GM18507 (cell line): ENCODE results near the gene FAM72B.
"Not testable (repeated sequence)": the region's sequence is repeated elsewhere in the genome, so short reads cannot be mapped to it uniquely, and the experiment has no call there.

Experiments
- DNase-seq: peaks from one replicate; pipeline ENCODE4 v3.0.0; 2011; ENCODE audit warnings: low read depth; ENCODE audit not compliant: insufficient read length; ENCODE audit errors: extremely low spot score
- FAIRE-seq: peaks from 2 replicates; lab custom pipeline; 2011; peaks lifted over from hg19 to GRCh38; lab: Jason Lieb, UNC

Gene FAM72B

DNA sequence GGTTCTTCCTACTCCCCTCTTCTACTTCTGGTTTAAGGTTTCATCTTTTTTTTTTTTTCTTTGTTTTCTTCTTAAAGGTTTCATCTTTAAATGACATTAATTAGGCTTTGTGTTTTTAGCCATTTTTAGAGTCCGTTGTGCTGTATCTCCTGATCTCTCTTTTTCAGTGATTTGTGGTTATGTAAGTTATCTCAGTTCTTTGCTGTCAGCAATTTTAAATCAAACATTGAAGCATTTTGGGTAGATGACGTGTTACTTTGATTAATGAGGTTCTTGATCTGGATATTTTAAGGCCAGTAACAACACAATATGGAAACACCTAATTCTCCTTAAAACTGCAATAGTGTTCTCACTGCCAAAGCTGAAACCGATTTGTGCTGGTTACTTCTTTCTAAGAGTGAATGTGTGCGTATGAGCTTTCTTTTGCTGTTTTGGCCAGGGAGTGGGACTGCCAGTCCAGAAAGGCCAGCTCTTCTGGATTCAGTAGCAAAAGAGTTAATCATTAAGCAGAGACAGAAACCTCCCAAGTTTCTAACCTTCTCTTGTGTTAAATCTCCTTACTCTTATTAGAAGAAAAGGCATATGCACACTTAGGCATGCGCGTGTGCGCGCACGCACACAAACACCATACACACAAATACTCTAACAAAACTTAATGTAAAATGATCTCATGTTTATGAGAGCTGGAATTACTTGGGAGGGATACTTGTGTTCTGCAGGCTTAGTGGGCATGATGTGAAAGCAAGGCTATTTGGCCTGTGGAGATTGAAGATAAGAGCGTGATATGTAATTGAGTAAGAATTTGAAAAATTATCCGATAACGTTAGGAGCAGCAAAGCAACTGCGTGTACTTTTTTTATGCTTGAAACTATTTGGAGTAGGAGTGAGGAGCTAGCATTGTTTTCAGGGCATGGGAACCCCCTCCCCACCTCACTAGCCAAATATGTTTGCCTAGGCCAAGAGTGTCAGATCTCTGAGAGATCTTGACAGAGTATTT lies 17.1 kb upstream of the FAM72B start:
- not testable (repeated sequence) for DNase-seq, FAIRE-seq

DNA sequence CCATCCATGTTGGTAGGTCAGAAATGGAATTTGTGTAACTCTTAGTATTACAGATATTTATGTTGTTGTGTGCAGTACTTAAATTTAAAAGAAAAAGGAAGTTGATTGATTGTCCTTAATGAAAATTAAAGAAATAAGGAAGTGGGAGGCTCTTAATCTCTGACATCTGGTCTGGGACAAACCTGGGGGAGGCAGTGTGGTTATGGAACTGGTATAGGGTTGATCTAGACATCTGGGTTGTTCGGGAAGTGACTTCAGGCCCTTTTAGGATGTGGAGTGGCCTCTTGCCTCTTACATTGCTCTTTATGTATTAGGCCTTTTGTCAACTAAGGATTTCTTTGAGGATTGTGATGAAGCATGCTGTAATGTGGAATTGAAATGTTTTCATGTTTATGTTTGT lies 16.1 kb upstream of the FAM72B start:
- not testable (repeated sequence) for FAIRE-seq, DNase-seq

DNA sequence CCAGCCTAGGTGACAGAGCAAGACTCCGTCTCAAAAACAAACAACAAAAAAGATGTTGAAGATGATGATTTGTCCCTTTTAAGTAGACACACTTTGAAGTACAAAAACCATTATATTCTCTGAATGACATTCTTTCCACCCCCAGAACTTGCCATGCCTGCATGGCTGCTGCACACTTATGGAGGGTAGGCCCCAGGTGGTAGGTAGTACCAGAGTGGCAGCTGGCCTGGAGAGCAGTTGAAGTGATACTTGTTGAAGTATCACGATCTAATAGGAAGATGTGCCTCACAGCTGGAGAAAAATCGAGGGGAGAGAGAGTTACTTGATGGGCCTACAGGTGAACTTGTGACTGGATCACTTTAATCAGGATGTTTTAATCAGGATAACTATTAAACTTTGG lies 15.6 kb upstream of the FAM72B start:
- DNase-seq, FAIRE-seq: not testable (repeated sequence)

DNA sequence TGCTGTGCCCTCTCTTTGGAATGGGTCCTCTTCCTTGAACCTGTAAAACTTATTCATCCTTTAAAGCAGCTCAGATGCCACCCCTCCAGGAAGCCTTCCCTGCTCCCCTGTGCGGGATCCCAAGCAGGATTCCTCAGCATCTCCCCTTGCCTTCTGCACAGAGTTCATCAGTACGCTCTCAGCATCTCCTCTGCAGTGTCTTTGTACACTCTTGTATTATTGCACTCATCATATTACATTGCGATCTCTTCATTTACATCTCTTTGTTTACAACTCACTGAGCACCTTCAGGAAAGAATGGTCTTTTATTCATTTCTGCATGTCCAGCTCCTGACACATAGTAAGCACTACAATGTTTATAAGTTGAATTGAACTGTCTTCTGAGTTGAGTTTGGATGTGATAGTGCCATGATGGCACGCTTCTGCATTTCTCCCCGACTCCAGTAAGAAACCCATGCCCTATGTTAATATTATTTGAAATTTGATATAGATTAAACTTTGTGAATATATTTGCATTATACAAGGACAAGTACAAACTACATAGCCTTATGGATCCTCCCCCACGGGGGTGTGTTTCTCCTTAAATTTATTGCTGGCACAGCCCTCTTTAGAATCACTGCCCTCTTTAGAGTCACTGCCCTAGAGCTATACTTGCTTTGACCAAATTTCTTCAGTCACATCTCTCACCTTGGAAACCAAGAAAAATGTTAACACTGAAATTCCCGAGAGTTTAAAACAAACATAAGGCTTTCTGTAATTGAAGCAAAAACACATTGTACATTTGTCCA lies 13.1 kb upstream of the FAM72B start:
- not testable (repeated sequence) for FAIRE-seq, DNase-seq

DNA sequence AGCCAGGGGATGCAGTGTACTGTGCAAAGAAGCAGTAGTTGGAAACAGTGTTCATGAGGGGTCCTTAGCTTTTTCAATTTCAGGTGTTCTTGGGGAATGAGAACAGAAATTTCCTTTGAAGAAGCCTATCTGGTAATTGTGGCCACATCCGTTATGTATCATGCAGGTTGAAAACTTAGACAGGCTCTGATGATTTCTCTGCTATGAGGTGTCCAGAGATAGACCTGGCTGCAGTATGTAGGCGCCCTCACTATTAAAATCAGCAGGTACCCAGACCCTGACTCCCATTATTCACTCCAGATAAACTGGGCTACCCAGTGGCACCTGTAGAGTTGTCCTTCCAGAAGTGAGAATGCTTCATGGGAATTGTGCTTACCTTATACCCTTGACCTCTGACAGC lies 8.4 kb upstream of the FAM72B start:
- DNase-seq, FAIRE-seq: not testable (repeated sequence)

DNA sequence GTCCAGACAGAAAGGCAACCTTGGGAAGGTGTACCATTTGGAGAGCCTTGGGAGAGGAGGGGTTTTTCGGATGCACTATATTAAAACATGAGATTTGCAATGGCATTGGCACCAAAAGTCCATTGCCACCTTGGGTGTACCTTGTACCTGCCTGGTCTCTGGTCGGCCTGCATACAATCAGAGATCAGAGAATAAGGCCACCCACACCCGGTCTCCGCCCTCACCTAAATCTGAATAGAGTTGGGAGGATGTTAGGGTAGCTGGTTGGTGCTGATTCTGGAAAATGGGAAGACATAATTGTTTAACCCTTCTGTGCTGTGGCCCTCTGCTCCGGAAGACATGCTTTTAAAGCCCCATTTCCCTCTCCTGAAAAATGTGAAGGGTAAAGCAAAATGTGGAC lies 3.8 kb upstream of the FAM72B start:
- not testable (repeated sequence) for FAIRE-seq, DNase-seq

DNA sequence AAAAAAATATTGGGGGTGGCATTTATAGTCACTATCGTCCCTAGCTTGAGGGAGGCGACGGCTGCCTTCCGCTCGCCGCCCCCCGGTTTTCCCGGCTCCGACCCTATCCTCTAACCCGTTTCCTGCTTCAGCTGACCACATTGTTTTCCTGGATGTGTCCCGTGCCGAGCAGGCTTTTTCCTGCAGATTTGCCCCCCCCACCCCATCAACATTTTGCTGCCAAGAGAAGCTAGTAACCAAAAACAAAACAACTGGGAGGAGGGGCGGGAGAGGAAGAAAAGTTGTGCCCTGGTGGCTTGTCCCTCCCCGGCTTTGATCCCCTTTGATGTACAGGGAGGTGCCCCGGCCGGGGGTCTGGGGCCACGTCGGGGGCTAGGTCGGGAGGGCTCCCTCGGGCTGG lies 2.1 kb upstream of the FAM72B start:
- FAIRE-seq, DNase-seq: not testable (repeated sequence)

DNA sequence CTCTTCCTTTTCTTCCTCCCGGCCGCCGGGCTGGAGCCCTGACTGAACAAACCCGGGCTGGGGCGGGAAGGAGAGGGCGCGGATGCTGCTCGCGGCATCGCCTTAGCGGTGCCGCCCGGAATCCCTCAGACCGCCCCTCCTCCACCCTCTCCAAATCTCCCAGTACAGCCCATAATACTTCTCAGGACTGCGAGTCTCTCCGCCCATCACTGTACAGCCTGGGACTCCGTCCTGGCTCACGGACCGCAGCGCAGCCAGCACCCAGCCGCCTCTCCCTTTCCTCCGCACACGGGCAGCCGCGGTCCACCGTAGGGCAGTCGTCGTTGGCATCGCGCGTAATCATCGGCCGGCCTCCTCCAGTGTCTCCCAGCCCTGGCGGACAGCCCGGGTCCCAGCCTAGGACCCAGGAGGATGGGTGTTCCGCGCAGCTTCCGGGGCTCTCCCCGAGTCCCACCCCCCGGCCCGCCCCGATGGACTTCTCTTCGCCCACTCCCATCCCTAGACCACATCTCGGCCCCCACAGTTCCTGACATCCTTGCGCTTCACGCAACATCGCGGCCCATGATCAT lies 1.1 kb upstream of the FAM72B start:
- DNase-seq, FAIRE-seq: not testable (repeated sequence)

DNA sequence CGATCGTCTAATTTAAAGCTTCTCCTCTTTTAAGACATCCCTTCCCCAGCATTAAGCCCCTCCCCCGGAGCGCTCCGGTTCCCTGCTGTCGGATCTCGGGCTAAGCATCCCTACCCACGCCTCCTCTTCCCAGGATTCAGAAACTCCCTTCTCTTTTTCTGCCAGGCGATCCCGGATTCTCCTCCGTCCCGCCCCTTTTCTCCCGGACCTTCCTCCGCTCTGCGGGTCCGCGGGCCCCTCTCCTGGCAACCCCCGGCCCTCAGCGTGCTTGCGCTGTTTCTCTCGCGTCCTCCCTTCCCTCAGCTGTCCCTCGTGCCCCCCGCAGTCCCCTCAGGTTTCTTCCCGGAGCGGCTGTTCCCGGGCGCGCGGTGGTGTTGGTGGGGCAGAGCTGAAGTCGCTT lies 273 bp downstream of the FAM72B start:
- not testable (repeated sequence) for DNase-seq, FAIRE-seq

DNA sequence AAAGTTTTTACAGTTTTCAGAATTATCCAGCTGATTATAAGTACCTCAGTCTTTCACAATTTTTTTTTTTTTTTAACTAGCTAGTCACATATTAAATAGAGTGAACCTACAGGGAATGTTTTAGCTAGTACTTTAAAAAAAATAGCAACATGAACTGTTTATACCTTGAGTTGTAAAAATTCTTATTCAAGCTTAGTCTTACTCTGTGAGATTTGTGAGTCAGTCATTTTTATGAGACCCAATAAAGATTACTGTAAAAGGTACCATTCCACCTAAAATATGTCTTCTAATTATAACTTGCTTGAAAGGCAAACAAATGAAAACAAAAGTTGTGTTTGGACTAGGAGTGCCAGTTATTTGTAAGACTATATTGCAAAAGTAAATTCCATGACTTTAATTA lies 5.9 kb downstream of the FAM72B start:
- not testable (repeated sequence) for FAIRE-seq, DNase-seq

DNA sequence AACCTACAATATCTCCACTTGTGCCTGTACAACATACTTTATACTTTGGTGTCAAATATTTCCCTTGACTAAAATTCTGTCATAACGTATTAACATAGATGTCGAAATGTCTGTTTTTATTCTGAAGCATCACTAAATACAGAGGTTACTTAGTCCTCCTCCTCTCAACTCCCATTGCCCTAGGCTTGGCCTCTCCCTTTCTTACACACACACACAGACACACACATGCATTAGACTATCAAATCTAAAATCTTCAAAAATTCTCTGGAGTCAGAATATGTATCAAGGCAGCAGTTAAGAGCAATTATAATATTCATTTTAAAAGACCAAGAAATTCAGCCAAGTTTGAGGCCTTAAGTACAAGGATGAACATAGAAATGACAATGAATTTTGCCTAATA lies 7.5 kb downstream of the FAM72B start:
- DNase-seq, FAIRE-seq: not testable (repeated sequence)

DNA sequence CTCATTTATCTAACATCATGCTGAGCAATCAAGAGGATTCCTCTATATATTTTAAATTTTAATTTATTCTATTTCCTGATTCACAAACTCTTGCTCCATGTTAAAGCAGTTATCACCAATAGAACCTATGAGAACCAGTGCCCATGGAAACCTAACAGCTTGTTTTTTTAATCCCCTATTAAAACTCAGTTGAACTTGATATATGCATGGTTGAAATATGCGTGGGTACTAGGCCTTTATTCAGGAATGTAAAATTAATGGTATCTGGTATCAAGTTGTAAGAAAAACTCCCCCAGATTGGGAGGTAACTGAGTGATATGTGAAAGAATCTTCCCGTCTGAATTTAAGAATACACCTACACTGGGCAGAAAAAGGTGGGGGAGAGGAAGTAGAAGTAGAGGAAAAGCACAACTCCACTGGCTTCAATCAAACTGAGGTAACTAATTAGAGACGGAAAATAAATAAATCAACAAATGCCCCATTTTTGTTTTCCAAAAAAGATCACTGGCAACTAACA lies 15.9 kb downstream of the FAM72B start:
- not testable (repeated sequence) for FAIRE-seq, DNase-seq

DNA sequence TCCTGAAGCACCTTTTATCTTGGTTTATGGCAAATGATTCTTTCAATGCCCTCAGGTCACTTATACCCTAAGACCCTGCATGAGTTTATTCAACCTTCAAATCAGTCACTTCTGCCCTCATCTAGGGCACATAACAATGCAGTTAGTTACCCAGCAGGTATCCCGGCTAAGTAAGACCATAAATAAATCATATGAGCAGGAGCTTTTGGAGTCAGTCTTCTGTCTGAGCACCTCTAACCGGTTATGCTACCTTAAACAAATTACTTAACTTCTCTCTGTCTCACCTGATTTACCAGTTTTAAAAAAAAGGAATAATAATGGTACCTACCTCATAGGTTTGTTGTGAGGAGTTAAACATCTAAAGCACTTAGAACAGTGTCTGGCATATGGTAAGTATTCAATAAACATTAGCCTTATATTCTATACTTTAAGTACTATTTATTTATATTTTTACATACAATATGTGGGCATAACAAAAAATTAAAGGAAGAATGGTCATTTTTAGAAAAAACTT lies 16.9 kb downstream of the FAM72B start:
- DNase-seq, FAIRE-seq: not testable (repeated sequence)

DNA sequence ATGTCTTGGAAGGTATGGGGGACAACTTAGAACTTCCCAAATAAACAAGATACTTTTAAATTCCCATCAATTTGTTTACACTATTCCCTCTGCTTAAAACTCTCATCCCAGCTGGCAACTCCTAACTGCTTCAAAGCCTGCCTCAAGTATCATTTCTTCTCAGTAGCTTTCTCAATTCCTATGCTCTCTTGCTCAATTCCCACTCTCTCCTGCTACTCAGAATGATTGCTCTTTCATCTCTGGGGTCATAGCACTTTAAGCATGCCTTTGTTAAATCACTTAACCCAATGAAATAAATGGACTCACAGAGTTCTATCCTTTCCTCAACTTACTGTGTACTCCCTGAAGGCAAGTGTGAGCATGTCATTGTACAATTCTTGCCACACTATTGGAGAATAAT lies 18.8 kb downstream of the FAM72B start:
- DNase-seq, FAIRE-seq: not testable (repeated sequence)

DNA sequence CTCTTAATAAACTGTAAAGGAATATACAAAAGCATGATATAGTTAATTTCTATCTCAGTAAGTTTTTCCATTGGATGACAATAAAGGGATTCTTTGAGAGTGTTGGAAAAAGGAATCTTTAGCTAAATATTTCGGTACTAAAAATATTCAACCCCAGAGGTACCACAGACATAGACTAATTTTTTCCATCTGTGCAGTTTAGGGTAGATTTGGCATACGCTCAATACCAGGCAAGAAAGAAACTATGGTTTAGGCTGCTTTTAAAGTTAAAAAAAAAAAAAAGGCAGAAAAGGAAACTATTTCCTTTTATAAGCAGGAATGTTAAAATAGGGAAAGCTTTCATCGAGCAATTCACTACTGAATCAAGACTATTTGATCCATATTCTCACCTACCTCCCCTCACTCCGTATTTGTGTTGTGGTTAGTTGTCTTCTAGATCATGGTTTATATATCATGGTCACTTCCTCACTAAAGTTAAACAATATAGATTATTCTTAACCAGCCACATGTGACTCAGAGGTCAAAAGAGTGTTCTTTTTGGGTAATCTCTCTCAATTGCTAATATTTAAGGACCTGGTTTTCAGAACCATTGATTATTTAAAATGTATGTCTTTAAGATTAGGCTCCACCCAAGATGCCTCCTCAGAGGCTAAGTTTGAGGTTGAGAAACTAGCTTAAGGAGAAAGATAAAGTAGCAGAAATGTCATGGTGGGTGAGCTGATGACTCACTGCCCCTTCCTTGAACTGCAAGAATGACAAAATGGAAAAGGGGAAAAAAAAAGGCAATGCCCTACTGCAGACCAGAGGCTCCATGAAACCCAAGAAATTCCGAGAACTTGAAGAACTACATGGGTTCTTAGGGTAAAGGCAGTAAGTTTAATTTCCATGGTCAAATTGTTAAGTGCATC lies 20.0 kb downstream of the FAM72B start:
- not testable (repeated sequence) for DNase-seq, FAIRE-seq

DNA sequence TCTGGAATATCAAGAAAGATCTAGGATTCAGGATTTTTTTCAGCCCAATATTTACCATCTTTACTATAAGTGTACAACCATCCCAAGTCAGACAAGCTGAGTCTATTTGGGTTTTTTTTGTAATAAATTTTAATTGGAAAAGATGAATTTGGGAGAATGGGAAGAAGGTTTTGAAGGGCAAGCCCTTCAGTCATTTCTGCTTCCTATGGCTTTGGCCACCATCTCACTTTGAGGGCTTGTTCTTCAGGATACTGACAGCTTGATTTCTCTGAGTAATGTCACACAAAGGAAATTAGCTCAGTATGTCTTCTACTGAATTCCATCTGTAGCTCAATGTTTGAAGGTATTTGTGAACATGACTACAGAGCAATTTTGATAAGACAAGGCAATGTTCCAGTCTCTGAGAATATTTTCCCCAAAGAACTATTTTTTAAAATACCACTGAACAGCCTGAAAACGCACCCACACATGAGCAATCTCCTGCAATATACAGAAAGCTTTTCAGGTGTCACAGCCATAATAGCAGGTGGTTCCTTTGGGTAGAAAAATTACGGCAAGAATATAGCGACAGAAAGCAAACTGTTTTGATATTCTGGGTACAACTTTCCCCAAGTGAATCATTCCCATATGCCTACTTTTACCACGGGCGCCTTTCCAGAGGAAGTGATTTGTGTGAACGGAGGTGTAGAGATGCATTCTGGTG lies 22.8 kb downstream of the FAM72B start:
- not testable (repeated sequence) for FAIRE-seq, DNase-seq

DNA sequence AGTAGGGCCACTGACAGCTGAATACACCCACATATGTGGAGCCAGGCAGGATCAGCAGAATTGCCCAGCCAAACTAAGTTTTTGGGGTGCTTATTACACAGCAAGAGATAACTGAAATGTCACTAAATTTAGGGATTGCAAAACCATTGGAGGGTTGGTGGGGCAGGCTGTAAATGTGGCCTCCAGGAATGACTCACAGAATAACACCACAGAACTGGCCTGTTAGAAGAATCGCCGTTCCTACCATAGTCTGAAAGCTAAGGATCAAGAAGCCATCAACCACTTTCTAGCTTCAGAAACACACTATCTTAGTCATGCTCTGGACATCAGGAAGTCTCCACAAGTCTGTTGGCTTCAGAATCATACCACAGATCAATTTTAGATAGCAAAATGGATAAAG lies 24.0 kb downstream of the FAM72B start:
- not testable (repeated sequence) for DNase-seq, FAIRE-seq

DNA sequence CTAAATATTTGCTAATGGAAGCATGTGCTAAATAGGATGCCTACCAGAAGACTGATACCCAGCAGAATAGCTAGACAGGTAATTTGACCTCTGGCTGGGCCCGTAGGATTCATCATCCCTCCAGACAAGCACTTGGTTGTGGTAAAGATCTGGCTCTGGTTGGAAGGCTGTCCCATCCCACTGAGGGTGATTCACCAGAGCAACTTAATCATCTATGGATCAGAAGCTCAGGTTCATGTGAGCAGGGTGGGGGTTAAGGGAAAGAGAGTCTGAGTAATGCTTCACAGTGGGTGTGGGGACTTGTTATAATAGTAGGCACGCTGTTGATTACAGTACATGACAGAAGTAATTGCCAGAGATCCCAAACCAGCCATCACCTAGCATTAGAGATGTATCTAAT lies 26.5 kb downstream of the FAM72B start:
- FAIRE-seq, DNase-seq: not testable (repeated sequence)
